HepG2 (cell line): ENCODE data around the gene KRTAP20-4.

Experiments used
- CTCF ChIP-seq: sonication (generic); formaldehyde crosslinking; IDR thresholded peaks from 2 replicates; pipeline ENCODE4 v1.5.0; 2020; ENCODE audit warnings: mild to moderate bottlenecking, missing genetic modification reagents, moderate library complexity
- DBP ChIP-seq: sonication (generic); formaldehyde crosslinking; IDR thresholded peaks from 2 replicates; pipeline ENCODE4 v1.4.0; 2020; ENCODE audit warnings: missing genetic modification reagents; ENCODE audit errors: not compliant biosample characterization
- DPF2 ChIP-seq: sonication (generic); formaldehyde crosslinking; IDR thresholded peaks from 2 replicates; pipeline ENCODE4 v1.4.0; 2020; ENCODE audit warnings: mild to moderate bottlenecking, low read depth, missing genetic modification reagents, borderline replicate concordance
- KLF16 ChIP-seq, 2 experiments: sonication (generic) in 1 of 2; formaldehyde crosslinking in 1 of 2; IDR thresholded peaks; 2 replicates each; pipeline versions ENCODE4 v1.6.1 to v1.8.0; 2016 to 2023; ENCODE audit warnings: missing genetic modification reagents in 2 of 2, missing compliant biosample characterization in 1 of 2
- MTA3 ChIP-seq: sonication (generic); formaldehyde crosslinking; IDR thresholded peaks from 2 replicates; pipeline ENCODE4 v1.4.0; 2020; ENCODE audit warnings: missing genetic modification reagents
- RBM22 ChIP-seq: fragments of 200-400 bp; formaldehyde crosslinking; optimal IDR thresholded peaks from 2 replicates; pipeline ENCODE3; 2017; ENCODE audit warnings: mild to moderate bottlenecking, low read length, moderate library complexity
- SMC3 ChIP-seq: IDR thresholded peaks from 2 replicates; pipeline ENCODE4 v1.6.1; 2011; ENCODE audit warnings: low read length, improper control_type of control experiment
- TFDP1 ChIP-seq: IDR thresholded peaks from 2 replicates; pipeline ENCODE4 v1.6.1; 2016; ENCODE audit warnings: missing compliant biosample characterization, missing genetic modification reagents, borderline replicate concordance
- ZKSCAN1 ChIP-seq: fragments of 150-350 bp; IDR thresholded peaks from 2 replicates; pipeline ENCODE4 v1.6.1; 2014; ENCODE audit warnings: low read length
- ZNF556 ChIP-seq: sonication (generic); formaldehyde crosslinking; IDR thresholded peaks from 2 replicates; pipeline ENCODE4 v1.4.0; 2020; ENCODE audit warnings: mild to moderate bottlenecking, missing genetic modification reagents, borderline replicate concordance
- ZNF569 ChIP-seq: sonication (generic); formaldehyde crosslinking; IDR thresholded peaks from 2 replicates; pipeline ENCODE4 v1.5.0; 2020; ENCODE audit warnings: mild to moderate bottlenecking, missing genetic modification reagents, moderate library complexity, borderline replicate concordance
- ZNF614 ChIP-seq: IDR thresholded peaks from 2 replicates; pipeline ENCODE4 v1.6.1; 2018; ENCODE audit warnings: missing biosample characterization, missing genetic modification reagents, inconsistent platforms, borderline replicate concordance

- TF ChIP-seq ZNF614 (no peak), ZKSCAN1 (no peak), TFDP1 (no peak), MTA3 (CRISPR knock-in tag) (no peak), KLF16 (CRISPR knock-in tag; IDR thresholded peaks at IDR 0.05) (no peak), CTCF (no peak), DBP (CRISPR knock-in tag) (no peak), ZNF569 (CRISPR knock-in tag) (no peak), ZNF556 (no peak), DPF2 (no peak), SMC3 (no peak), RBM22 (no peak)
Measured at GRCh38 chr21:30590297-30590696, 30.1 kb upstream of the KRTAP20-4 start, which contains the start of gene KRTAP22-2.
